Endodermal cell (in vitro differentiated cells): ENCODE data around the gene FYCO1. TPM values are rescaled to one million over a fixed set of nuclear protein-coding genes. Genes with fewer than 3 reads are reported as not detected.

Source experiments
- DNase-seq: peaks from one replicate; pipeline ENCODE4 v3.0.0-alpha.2; 2017
- H3K27ac ChIP-seq: 2 replicates; pipeline ENCODE4 v1.5.1; 2013; ENCODE audit warnings: mild to moderate bottlenecking, low read depth, low read length, moderate library complexity
- H3K27me3 ChIP-seq: 2 replicates; pipeline ENCODE4 v1.6.1; 2013; ENCODE audit warnings: mild to moderate bottlenecking, low read length, moderate library complexity; ENCODE audit not compliant: insufficient read depth, control insufficient read depth, poor library complexity, severe bottlenecking
- H3K36me3 ChIP-seq: 2 replicates; pipeline ENCODE4 v1.7.0; 2013; ENCODE audit warnings: mild to moderate bottlenecking, low read length, moderate library complexity; ENCODE audit not compliant: control insufficient read depth, insufficient read depth
- H3K4me1 ChIP-seq: one replicate; pipeline ENCODE4 v1.7.0; 2013; ENCODE audit warnings: low read length; ENCODE audit not compliant: control insufficient read depth, insufficient read depth
- H3K4me3 ChIP-seq: 2 replicates; pipeline ENCODE4 v1.5.1; 2013; ENCODE audit warnings: mild to moderate bottlenecking, low read length, moderate library complexity
- H3K9ac ChIP-seq: 2 replicates; pipeline ENCODE4 v1.6.1; 2013; ENCODE audit warnings: mild to moderate bottlenecking, low read length, moderate library complexity; ENCODE audit not compliant: poor library complexity, severe bottlenecking; ENCODE audit errors: extremely low read depth
- H3K9me3 ChIP-seq: 2 replicates; pipeline ENCODE4 v1.6.1; 2013; ENCODE audit warnings: mild to moderate bottlenecking, low read length, moderate library complexity; ENCODE audit not compliant: control insufficient read depth
- H3K27ac Mint-ChIP-seq: 2 replicates; pipeline ENCODE4 v1.8.0; 2020; ENCODE audit warnings: mixed read lengths
- H3K27me3 Mint-ChIP-seq: 2 replicates; pipeline ENCODE4 v1.8.0; 2021; ENCODE audit warnings: mild to moderate bottlenecking, mixed read lengths; ENCODE audit not compliant: insufficient read depth
- H3K36me3 Mint-ChIP-seq: 2 replicates; pipeline ENCODE4 v1.8.0; 2020; ENCODE audit warnings: low read depth, mixed read lengths
- H3K4me1 Mint-ChIP-seq: 2 replicates; pipeline ENCODE4 v1.8.0; 2020; ENCODE audit warnings: mixed read lengths
- H3K4me3 Mint-ChIP-seq: 2 replicates; pipeline ENCODE4 v1.8.0; 2020; ENCODE audit warnings: mild to moderate bottlenecking, moderate library complexity, mixed read lengths
- H3K9me3 Mint-ChIP-seq: 2 replicates; pipeline ENCODE4 v1.8.0; 2020; ENCODE audit warnings: mild to moderate bottlenecking, mixed read lengths
- CTCF ChIP-seq: fragments of 200-600 bp; sonication (generic); conservative IDR thresholded peaks from 2 replicates; pipeline ENCODE4 v1.5.0; 2021; ENCODE audit warnings: antibody characterized with exemption, mild to moderate bottlenecking
- WGBS, 2 experiments: methylation state at CpG; one replicate each; pipeline versions ENCODE4 v1.1.5 to v1.1.7; 2013; ENCODE audit warnings: missing lambda C conversion rate in 2 of 2, mixed read lengths in 1 of 2; ENCODE audit not compliant: insufficient coverage in 1 of 2, insufficient read length in 1 of 2; 5-methylcytosine and 5-hydroxymethylcytosine counted together
- total RNA-seq, 2 donors: library from RNA; stranded (reverse); fragmentation: NEBNext Ultra II Directional in 1 of 2; extraction: Animal tissue kit (Norgen Biotek cat#: 25700) in 1 of 2; gene quantifications; 2 replicates in 1 of 2; 3 replicates in 1 of 2; pipeline ENCODE4 v1.2.1, GENCODE V29; 2021

FYCO1 gene
- total RNA-seq, 2 donors from 2014 or later, result 11.3 to 11.8 TPM

DNA sequence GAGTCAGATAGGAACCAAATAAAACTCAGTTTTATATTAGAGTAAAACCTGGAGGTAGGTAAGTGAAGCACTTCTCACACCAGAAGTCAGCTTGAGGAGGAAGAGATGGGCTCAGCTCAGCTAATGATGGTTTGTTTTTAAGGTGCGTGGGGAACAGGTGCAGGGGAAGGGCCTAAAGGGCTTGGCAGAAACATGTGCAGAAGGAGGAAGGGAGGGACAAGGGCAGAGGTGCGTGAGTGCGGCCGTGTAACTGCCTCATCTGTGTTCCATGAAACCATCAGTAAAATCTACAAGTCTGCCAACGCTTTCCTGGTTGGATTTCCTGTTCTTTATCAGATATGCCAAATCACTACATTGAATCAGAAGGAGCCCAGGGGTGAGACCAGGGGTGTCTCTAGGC is 19.9 kb downstream of the FYCO1 start:
- H3K4me3 ChIP-seq, result no peak overlapping the region
- no peaks in the 10 kb centered on the region for H3K4me1 Mint-ChIP-seq
- no peak for TF ChIP-seq CTCF

DNA sequence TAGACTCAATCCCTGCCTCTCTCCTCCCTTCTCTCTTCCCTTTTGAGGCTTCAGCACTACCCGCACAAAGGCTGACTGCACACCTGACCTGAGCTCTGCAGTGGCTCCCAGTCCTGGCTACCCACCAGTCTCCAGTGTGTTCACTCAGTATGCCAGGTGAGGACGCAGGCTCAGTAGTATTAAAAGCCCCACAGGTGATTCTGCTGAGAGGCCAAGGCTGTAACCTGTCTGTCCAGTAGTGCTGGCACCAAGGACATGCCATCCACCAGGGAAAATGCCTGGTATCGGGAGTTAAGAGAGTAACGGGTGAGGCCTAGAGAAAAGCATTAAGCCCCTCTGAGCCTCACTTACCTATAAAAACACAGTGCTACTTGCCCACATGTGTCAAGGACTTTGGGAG is 20.9 kb downstream of the FYCO1 start:
- H3K27ac ChIP-seq, result no peak overlapping the region
- H3K27ac Mint-ChIP-seq, result no peak overlapping the region
- peaks cover 59% of the 10 kb centered on the region for H3K36me3 Mint-ChIP-seq
- no peaks in the 10 kb centered on the region for H3K27me3 Mint-ChIP-seq
- H3K9me3 Mint-ChIP-seq, result no peaks in the 10 kb centered on the region
- H3K4me3 ChIP-seq, result no peak overlapping the region
- no peak for DNase-seq
- H3K36me3 ChIP-seq, result peaks cover 58% of the 10 kb centered on the region
- no peak overlapping the region for H3K9ac ChIP-seq
- no peaks in the 10 kb centered on the region for H3K27me3 ChIP-seq
- TF ChIP-seq CTCF, result no peak
- no peaks in the 10 kb centered on the region for H3K4me1 Mint-ChIP-seq
- no peaks in the 10 kb centered on the region for H3K4me1 ChIP-seq
- H3K4me3 Mint-ChIP-seq, result no peak overlapping the region
- H3K9me3 ChIP-seq, result no peaks in the 10 kb centered on the region
- 78 to 100% methylated on average over 1 to 4 of the region's 4 CpGs for WGBS, 2 experiments

More for the DNA sequence above, 19.9 kb downstream of the FYCO1 start:
- H3K9me3 ChIP-seq, result no peaks in the 10 kb centered on the region
- H3K27ac ChIP-seq, result no peak overlapping the region
- Mint-ChIP-seq H3K36me3 (peaks cover 55% of the 10 kb centered on the region), H3K27ac (no peak overlapping the region), H3K27me3 (no peaks in the 10 kb centered on the region), H3K4me3 (no peak overlapping the region), H3K9me3 (no peaks in the 10 kb centered on the region)
- H3K36me3 ChIP-seq, result peaks cover 58% of the 10 kb centered on the region
- H3K4me1 ChIP-seq, result no peaks in the 10 kb centered on the region
- no peak for DNase-seq
- H3K9ac ChIP-seq, result no peak overlapping the region
- 94 to 100% methylated on average over 1 to 5 of the region's 5 CpGs for WGBS, 2 experiments
- H3K27me3 ChIP-seq, result no peaks in the 10 kb centered on the region

DNA sequence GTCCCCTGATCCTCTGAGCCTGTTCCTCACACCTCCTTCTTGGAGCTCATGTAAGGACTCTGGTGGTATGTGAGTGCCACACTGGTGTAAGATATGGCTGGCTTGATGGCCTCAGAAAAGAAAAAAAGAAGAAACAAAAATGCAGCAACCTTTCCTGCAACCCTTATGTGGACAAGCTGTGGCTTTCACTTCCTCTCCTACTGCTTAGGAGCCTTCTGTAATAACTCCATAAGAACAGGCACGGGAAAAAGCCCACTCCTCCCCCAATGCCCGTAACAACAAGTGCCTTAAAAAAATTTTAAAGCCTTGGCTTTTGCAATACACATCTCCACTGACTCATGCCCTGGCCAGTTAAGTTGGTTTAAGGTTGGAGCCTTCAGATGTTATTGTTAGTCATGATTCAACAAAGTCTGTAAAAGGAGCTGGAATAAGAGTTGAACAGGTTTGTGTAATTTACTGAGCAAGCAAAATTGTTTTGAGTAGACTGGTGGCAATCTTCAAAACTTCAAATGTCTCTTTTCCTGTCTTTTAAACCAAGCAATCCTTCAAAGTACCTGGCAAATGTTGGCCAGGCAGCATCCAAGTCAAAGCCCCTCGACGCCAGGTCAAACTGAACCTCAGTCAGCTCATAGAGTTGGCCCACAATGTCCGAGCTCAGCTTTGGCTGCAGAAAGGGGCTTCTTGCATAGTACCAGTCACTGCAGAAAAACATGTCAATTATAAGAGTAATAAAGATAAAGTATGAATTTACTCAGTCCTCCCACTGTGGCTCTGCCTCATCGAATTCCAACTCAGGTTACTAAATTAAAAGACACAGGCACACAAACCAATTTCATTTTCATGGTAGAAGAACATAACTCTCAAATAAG is 22.9 kb downstream of the FYCO1 start:
- Mint-ChIP-seq H3K27me3 (no peaks in the 10 kb centered on the region), H3K27ac (no peak overlapping the region), H3K4me3 (no peak overlapping the region), H3K4me1 (no peaks in the 10 kb centered on the region), H3K36me3 (peaks cover 54% of the 10 kb centered on the region), H3K9me3 (no peaks in the 10 kb centered on the region)
- no peak overlapping the region for H3K4me3 ChIP-seq
- DNase-seq, result no peak
- 92 to 97% methylated on average over 3 to 6 of the region's 6 CpGs for WGBS, 2 experiments
- H3K9ac ChIP-seq, result no peak overlapping the region
- no peak for TF ChIP-seq CTCF
- no peaks in the 10 kb centered on the region for H3K9me3 ChIP-seq
- no peaks in the 10 kb centered on the region for H3K4me1 ChIP-seq
- no peaks in the 10 kb centered on the region for H3K27me3 ChIP-seq
- H3K27ac ChIP-seq, result no peak overlapping the region
- H3K36me3 ChIP-seq, result peaks cover 50% of the 10 kb centered on the region
